GM19395 (cell line): ENCODE data around the gene SVEP1.
"Not testable (repeated sequence)": the region's sequence is repeated elsewhere in the genome, so short reads cannot be mapped to it uniquely, and the experiment has no call there.

ENCODE experiments used
- ATAC-seq: cut with Tn5 transposase; IDR thresholded peaks from one replicate; pipeline ENCODE4 v1.9.1; 2021; ENCODE audit warnings: mild to moderate bottlenecking, moderate library complexity; ENCODE audit not compliant: unreplicated experiment

The SVEP1 gene

DNA sequence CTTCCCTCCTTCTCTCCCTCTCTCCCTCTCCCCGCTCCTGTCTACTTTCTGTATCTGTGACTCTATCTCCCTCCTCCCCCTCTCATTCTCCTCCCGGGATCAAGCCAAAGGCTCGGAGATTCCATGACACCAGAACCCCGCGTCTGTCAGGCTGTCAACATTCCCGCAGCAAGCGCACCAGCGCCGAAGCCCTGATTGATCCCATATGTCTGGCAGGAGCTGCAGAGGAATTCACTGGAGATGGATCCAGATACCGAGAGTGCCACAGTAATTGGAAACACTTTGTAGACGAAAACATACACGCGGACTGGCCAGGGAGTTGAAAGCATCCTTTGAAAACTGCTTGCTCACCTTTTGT is 300 bp upstream of the SVEP1 start:
- ATAC-seq: no peak

GRCh38 chr9:110578575-110579033 is 937 bp downstream of the SVEP1 start:
- ATAC-seq: no peak

- no peak for ATAC-seq
These were observed 3.6 kb downstream of the SVEP1 start for GRCh38 chr9:110575945-110576344.

- ATAC-seq: no peak
These were observed 4.4 kb downstream of the SVEP1 start for GRCh38 chr9:110575169-110575568.

- no peak for ATAC-seq
These were observed 6.2 kb downstream of the SVEP1 start for GRCh38 chr9:110573305-110573704.

GRCh38 chr9:110571801-110572483 is 7.6 kb downstream of the SVEP1 start:
- ATAC-seq: no peak

GRCh38 chr9:110566156-110566555 is 13.4 kb downstream of the SVEP1 start:
- no peak for ATAC-seq

DNA sequence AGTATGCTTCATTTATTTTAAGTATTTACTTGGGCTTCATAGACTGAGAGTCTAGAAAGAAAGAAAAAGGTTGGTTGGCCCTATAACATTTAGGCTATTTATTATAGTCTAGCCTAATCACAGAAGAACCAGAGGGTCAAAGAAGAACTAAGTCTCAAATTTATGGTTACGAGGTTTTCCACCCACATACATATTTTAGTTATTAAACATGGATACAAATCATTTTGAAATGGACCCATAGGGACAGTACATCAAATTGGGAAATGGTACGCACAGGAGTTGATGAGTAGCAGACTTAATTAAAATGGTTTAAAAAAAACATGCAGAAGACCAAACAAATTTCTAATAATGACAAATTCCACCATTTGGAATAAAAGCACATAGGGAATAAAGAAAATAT is 17.7 kb downstream of the SVEP1 start:
- no peak for ATAC-seq

GRCh38 chr9:110559869-110560268 is 19.7 kb downstream of the SVEP1 start:
- ATAC-seq: no peak

- ATAC-seq: no peak
These were observed 23.8 kb downstream of the SVEP1 start for GRCh38 chr9:110555551-110556331.

DNA sequence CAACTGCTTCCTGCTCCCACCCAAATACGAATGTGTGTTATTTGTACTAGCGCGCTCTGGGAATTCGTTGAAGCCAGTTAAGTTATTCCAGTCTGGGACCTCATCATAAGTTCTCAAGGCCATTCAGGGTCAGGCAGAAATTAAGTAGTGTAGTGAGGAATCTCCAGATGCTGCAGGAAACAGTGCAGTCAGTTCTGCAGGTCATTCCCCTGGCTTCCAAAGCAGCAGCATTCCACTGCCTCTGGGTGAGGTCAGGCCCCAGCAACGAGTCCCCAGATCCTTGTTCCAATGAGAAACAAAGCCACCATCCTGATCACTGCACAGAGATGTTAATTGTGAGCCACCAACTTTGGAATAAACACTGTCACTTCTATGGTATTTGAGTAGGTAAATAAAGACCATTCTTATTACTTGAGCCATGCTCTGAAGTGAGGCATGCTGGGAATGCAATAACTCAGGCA is 33.1 kb downstream of the SVEP1 start:
- no peak for ATAC-seq

GRCh38 chr9:110545705-110546104 is 33.8 kb downstream of the SVEP1 start:
- ATAC-seq: no peak

DNA sequence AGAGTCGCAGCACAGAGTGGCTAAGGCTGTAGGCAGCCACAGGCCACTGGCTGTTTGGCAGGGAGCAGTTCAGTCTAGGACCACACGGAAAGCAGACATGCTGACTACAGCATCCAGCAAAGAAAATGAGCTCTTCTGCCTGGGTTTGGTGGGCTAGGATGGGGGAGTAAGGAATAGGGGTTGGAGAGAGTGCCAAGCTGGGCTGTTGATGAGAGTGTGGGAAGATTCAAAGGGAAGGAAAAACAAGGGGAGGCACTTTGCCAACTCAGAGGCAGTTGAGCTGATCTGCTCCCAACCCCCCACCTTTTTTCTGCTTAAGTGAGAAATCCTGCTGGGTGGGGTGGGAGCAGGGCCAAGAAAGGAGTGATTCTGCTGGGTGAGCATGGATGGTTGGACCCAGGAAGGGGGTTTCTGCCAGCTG is 35.9 kb downstream of the SVEP1 start:
- no peak for ATAC-seq

DNA sequence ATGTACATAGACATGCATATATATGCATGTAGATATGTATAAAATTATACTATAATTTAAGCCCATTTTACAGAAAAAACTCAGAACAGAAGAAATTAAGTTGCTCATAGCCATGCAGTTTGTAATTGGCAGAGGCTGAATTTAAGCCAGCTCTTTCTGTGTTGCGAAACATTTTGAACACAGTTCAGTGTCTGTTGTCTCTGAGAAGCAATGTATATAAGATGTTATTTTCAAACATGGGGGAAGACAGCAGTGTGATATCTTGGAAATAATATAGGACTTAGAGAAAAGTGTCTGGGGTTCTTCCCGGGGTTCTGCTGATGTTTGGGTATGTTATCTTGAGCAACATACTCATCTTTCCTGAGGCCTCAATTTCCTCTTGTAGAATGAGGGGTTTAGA is 37.6 kb downstream of the SVEP1 start:
- ATAC-seq: no peak

DNA sequence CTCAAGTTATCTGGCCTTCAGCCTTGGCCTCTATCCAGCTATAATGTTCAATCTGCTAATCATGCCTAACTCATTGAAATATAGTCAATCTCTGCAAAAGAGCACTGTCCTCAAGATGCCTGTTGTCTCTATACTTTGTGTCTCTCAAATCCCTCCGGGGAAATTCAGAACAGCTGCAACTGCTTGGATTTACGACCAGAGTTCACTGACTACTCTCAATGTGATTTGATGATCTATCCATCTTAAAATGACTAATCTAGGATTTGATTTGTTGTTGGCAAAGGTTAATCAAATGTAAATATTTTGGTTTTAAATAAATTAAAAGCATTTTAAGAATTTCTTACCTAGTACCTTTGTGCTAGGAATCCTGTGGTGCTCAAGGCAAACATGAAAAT is 40.9 kb downstream of the SVEP1 start:
- no peak for ATAC-seq

DNA sequence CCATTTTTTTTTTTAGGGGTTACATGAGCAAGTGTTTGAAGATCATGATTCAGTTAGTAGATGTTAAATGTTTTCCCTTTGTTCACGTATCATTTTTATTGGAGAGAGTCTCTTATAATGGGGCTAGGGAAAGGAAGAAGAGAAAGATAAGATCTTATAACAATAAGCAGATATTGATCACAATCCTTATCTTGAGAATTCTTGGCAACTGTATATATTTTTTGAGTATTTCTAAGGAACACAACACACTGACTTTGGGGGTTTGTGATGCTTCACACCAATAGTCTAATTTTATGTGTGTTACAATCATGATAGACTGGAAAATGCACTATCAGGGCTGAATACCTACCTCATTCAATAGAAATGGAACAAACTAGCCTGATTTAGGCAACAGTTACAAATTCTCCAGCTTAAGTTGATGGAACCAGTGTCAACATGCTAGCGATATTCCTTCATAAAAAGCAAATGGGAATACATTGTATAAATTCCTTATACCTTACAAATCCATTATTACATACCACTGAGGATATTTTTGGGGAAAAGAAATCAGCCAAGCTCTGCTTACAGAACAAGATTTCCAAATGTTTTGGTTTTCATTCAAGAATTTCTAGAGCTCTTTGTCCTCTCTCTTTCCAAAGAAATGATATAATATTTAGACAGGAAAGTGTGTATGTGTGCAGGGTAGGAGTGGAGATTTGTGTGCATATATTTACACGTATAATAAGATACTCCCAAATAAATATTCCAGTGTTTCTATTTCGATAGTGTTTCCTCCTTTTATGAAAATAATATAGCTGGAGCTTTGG is 41.5 kb downstream of the SVEP1 start:
- ATAC-seq: no peak

DNA sequence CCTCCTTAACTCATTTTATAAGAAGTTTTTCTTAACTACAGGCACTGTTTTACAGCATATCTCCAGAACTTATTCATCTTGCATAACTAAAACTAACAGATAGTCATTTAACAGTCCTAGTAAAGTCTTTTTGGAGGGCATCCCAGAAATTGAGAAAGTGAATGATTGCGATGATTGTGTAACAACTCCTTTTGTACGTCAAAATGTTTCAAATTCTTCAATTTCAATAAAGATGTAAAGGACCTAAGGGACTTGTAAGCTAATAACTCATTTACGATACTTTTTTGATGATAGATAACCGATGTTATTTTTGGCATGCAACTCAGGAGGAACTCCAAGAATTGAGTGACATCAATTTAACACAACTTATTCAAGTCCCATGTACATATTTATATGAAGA is 42.7 kb downstream of the SVEP1 start:
- ATAC-seq: no peak

GRCh38 chr9:110534162-110534561 is 45.4 kb downstream of the SVEP1 start:
- ATAC-seq: not testable (repeated sequence)

- ATAC-seq: no peak
These were observed 46.5 kb downstream of the SVEP1 start for GRCh38 chr9:110532908-110533665.

GRCh38 chr9:110531776-110532175 is 47.8 kb downstream of the SVEP1 start:
- ATAC-seq: no peak

DNA sequence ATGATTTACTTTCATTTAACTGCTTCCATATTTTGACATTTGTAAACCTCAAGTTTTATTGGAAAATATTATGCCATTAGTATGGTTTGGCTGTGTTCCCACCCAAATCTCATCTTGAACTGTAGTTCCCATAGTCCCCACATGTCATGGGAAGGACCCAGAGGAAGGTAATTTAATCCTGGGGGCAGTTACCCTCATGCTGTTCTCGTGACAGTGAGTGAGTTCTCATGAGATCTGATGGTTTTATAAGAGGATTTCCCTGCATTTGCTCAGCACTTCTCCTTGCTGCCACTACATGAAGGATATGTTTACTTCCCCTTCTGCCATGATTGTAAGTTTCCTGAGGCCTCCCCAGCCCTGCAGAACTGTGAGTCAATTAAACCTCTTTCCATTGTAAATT is 48.3 kb downstream of the SVEP1 start:
- not testable (repeated sequence) for ATAC-seq
